H1 (cell line): ENCODE data around the gene OXLD1. TPM values are rescaled to one million over a fixed set of nuclear protein-coding genes. Genes with fewer than 3 reads are reported as not detected.

Source experiments
- CTCF ChIA-PET: fragments of 300-600 bp; sonication (Branson Sonifier 250); formaldehyde crosslinking; loops from one replicate; lab custom pipeline; 2021; ENCODE audit not compliant: partially characterized antibody; lab: Charles Lee
- POLR2A ChIA-PET: fragments of 300-600 bp; sonication (Branson Sonifier 250); formaldehyde crosslinking; loops from one replicate; lab custom pipeline; 2021; ENCODE audit warnings: inconsistent platforms; ENCODE audit not compliant: partially characterized antibody; lab: Charles Lee
- DNase-seq, 2 experiments: peaks; one replicate each; pipeline versions ENCODE4 v3.0.0 to v3.0.0-alpha.2; 2010 to 2022; ENCODE audit warnings: low spot score in 2 of 2, low read depth in 1 of 2, mixed read lengths in 1 of 2
- FAIRE-seq: peaks from 2 replicates; lab custom pipeline; 2011; peaks lifted over from hg19 to GRCh38; lab: Jason Lieb, UNC
- H2AFZ ChIP-seq: 2 replicates; pipeline ENCODE4 v1.8.1; 2012; ENCODE audit warnings: low read length, inconsistent platforms
- H2AK5ac ChIP-seq: 2 replicates; pipeline ENCODE4 v1.6.1; 2013; ENCODE audit warnings: low read depth, low read length
- H2BK120ac ChIP-seq: replicated peaks from 2 replicates; pipeline ENCODE3; 2013; ENCODE audit warnings: low read depth, low read length, inconsistent platforms
- H2BK12ac ChIP-seq: 2 replicates; pipeline ENCODE4 v1.6.1; 2013; ENCODE audit warnings: low read depth, low read length
- H2BK15ac ChIP-seq: 2 replicates; pipeline ENCODE4 v1.6.1; 2013; ENCODE audit warnings: low read length
- H2BK20ac ChIP-seq: 2 replicates; pipeline ENCODE4 v1.6.1; 2013; ENCODE audit warnings: low read length
- H2BK5ac ChIP-seq: 2 replicates; pipeline ENCODE4 v1.6.1; 2013; ENCODE audit warnings: low read depth, low read length
- H3K14ac ChIP-seq: 2 replicates; pipeline ENCODE4 v1.6.1; 2013; ENCODE audit warnings: inconsistent platforms; ENCODE audit not compliant: insufficient read length
- H3K18ac ChIP-seq: 2 replicates; pipeline ENCODE4 v1.6.1; 2013; ENCODE audit warnings: low read length; ENCODE audit errors: extremely low read depth
- H3K23ac ChIP-seq: 2 replicates; pipeline ENCODE4 v1.6.1; 2013; ENCODE audit warnings: inconsistent platforms; ENCODE audit not compliant: insufficient read length
- H3K23me2 ChIP-seq: 2 replicates; pipeline ENCODE4 v1.6.1; 2013; ENCODE audit warnings: low read depth, low read length
- H3K27ac ChIP-seq: 2 replicates; pipeline ENCODE4 v1.6.1; 2011; ENCODE audit warnings: low read depth, low read length, inconsistent platforms
- H3K27me3 ChIP-seq, 4 experiments: replicated peaks in 1 of 4; 1 replicate in 1 of 4; 2 replicates in 3 of 4; pipeline versions ENCODE4 v1.6.1 to v1.8.1; 2011 to 2013; ENCODE audit warnings: low read length in 3 of 4, mild to moderate bottlenecking in 3 of 4, inconsistent platforms in 2 of 4, mixed read lengths in 2 of 4, moderate library complexity in 1 of 4; ENCODE audit not compliant: control insufficient read depth in 3 of 4, insufficient read depth in 3 of 4; ENCODE audit errors: extremely low read depth in 1 of 4
- H3K36me3 ChIP-seq, 4 experiments: 2 replicates each; pipeline versions ENCODE4 v1.6.1 to v1.8.1; 2011 to 2013; ENCODE audit warnings: mild to moderate bottlenecking in 4 of 4, low read length in 3 of 4, moderate library complexity in 2 of 4, control low read depth in 1 of 4, inconsistent platforms in 1 of 4; ENCODE audit not compliant: insufficient read depth in 4 of 4, control insufficient read depth in 2 of 4
- H3K4ac ChIP-seq: replicated peaks from 2 replicates; pipeline ENCODE3; 2013; ENCODE audit warnings: low read length, low read depth, mixed read lengths, inconsistent platforms; ENCODE audit not compliant: insufficient read length
- H3K4me1 ChIP-seq, 4 experiments: replicated peaks in 1 of 4; 1 replicate in 1 of 4; 2 replicates in 3 of 4; pipeline versions ENCODE4 v1.6.1 to v1.8.1; 2011 to 2013; ENCODE audit warnings: low read length in 3 of 4, inconsistent platforms in 2 of 4, mixed read lengths in 1 of 4; ENCODE audit not compliant: insufficient read depth in 4 of 4, control insufficient read depth in 3 of 4
- H3K4me2 ChIP-seq, 2 experiments: 2 replicates each; pipeline versions ENCODE4 v1.6.1 to v1.8.1; 2011 to 2013; ENCODE audit warnings: low read depth in 2 of 2, low read length in 2 of 2, control low read depth in 1 of 2, inconsistent platforms in 1 of 2, mild to moderate bottlenecking in 1 of 2; ENCODE audit not compliant: insufficient read depth in 1 of 2
- H3K4me3 ChIP-seq, 4 experiments: fragments of 200-600, 300-600 bp in 1 of 4; sonication (generic), shearing (Covaris generic), sonication (Bioruptor Twin) in 1 of 4; 2 replicates each; pipeline versions ENCODE4 v1.5.1 to v1.8.1; 2011 to 2016; ENCODE audit warnings: low read length in 4 of 4, low read depth in 3 of 4, control low read depth in 2 of 4, inconsistent platforms in 2 of 4, mild to moderate bottlenecking in 2 of 4, mixed read lengths in 1 of 4, moderate library complexity in 1 of 4; ENCODE audit not compliant: insufficient read depth in 2 of 4; ENCODE audit errors: extremely low read depth in 1 of 4
- H3K56ac ChIP-seq: replicated peaks from 2 replicates; pipeline ENCODE3; 2013; ENCODE audit warnings: low read depth, mild to moderate bottlenecking, mixed read lengths, low read length, inconsistent platforms; ENCODE audit not compliant: insufficient read length
- H3K79me1 ChIP-seq: 2 replicates; pipeline ENCODE4 v1.6.1; 2013; ENCODE audit warnings: low read depth, low read length, control low read depth
- H3K79me2 ChIP-seq, 2 experiments: 2 replicates each; pipeline versions ENCODE4 v1.6.1 to v1.8.1; 2012 to 2013; ENCODE audit warnings: low read length in 2 of 2, mild to moderate bottlenecking in 2 of 2, inconsistent platforms in 1 of 2; ENCODE audit not compliant: insufficient read depth in 2 of 2, control insufficient read depth in 1 of 2
- H3K9ac ChIP-seq, 4 experiments: replicated peaks in 1 of 4; 1 replicate in 1 of 4; 2 replicates in 3 of 4; pipeline versions ENCODE4 v1.6.1 to v1.8.1; 2011 to 2013; ENCODE audit warnings: low read depth in 3 of 4, low read length in 3 of 4, control low read depth in 2 of 4, mild to moderate bottlenecking in 2 of 4, moderate library complexity in 2 of 4, inconsistent platforms in 1 of 4; ENCODE audit errors: extremely low read depth in 1 of 4
- H3K9me3 ChIP-seq, 2 experiments: 2 replicates each; pipeline versions ENCODE4 v1.6.1 to v1.8.1; 2012 to 2013; ENCODE audit warnings: mild to moderate bottlenecking in 2 of 2, moderate library complexity in 2 of 2, control low read depth in 1 of 2, inconsistent platforms in 1 of 2, low read depth in 1 of 2, low read length in 1 of 2, mixed read lengths in 1 of 2; ENCODE audit not compliant: insufficient read depth in 2 of 2
- H4K20me1 ChIP-seq, 2 experiments: replicated peaks in 1 of 2; 2 replicates each; pipeline versions ENCODE3 to v1.8.1; 2011 to 2013; ENCODE audit warnings: inconsistent platforms in 2 of 2, low read length in 2 of 2, mild to moderate bottlenecking in 1 of 2; ENCODE audit not compliant: insufficient read depth in 2 of 2, control insufficient read depth in 1 of 2
- H4K5ac ChIP-seq: 2 replicates; pipeline ENCODE4 v1.6.1; 2013; ENCODE audit warnings: low read length, low read depth, mixed read lengths, inconsistent platforms; ENCODE audit not compliant: insufficient read length
- H4K8ac ChIP-seq: 2 replicates; pipeline ENCODE4 v1.8.0; 2013; ENCODE audit warnings: mild to moderate bottlenecking, moderate library complexity, low read length, inconsistent platforms; ENCODE audit not compliant: insufficient read depth; ENCODE audit errors: extremely low read depth
- H4K91ac ChIP-seq: replicated peaks from 2 replicates; pipeline ENCODE3; 2013; ENCODE audit warnings: low read length, mixed read lengths, inconsistent platforms; ENCODE audit not compliant: insufficient read length
- BCL11A ChIP-seq, 2 experiments: IDR thresholded peaks; one replicate each; pipeline ENCODE4 v1.6.1; 2011; ENCODE audit warnings: low read depth in 2 of 2, low read length in 2 of 2, mild to moderate bottlenecking in 2 of 2
- EGR1 ChIP-seq: IDR thresholded peaks from 2 replicates; pipeline ENCODE4 v1.6.1; 2011; ENCODE audit warnings: low read depth, low read length, borderline replicate concordance
- SIN3A ChIP-seq, 2 experiments: IDR thresholded peaks in 1 of 2; conservative IDR thresholded peaks in 1 of 2; 2 replicates each; pipeline ENCODE4 v1.6.1; 2011 to 2012; ENCODE audit warnings: low read length in 2 of 2, improper control_type of control experiment in 1 of 2, low read depth in 1 of 2, mild to moderate bottlenecking in 1 of 2
- SIX5 ChIP-seq: IDR thresholded peaks from 2 replicates; pipeline ENCODE4 v1.6.1; 2011; ENCODE audit warnings: mild to moderate bottlenecking, low read depth, low read length
- SUZ12 ChIP-seq: fragments of 200-600 bp; sonication (generic); IDR thresholded peaks from 2 replicates; pipeline ENCODE4 v1.6.1; 2012; ENCODE audit warnings: mild to moderate bottlenecking, inconsistent platforms, low read length, moderate library complexity, mixed read lengths
- WGBS, 2 experiments: shearing (Covaris generic) in 1 of 2; methylation state at CpG; one replicate each; pipeline versions ENCODE4 v1.1.6 to v1.1.7; 2013 to 2015; ENCODE audit warnings: low lambda C conversion rate in 2 of 2, mixed read lengths in 2 of 2, inconsistent platforms in 1 of 2, low coverage in 1 of 2, missing lambda C conversion rate in 1 of 2; ENCODE audit not compliant: insufficient replicate concordance in 2 of 2, insufficient coverage in 1 of 2, insufficient read length in 1 of 2; ENCODE audit errors: extremely low coverage in 1 of 2, missing lambda C conversion rate in 1 of 2; 5-methylcytosine and 5-hydroxymethylcytosine counted together
- polyA plus RNA-seq, 7 experiments: library from polyadenylated mRNA; depleted of rRNA in 3 of 7; stranded (reverse) in 5 of 7; unstranded in 2 of 7; fragments of >200 nt in 5 of 7; fragments of 200-250 nt in 2 of 7; gene quantifications; 1 replicate in 5 of 7; 2 replicates in 1 of 7; 4 replicates in 1 of 7; pipeline versions ENCODE4 v1.2.1 to v1.2.3, GENCODE V29; 2011 to 2013; ENCODE audit warnings: missing spikeins in 2 of 7, mixed read lengths in 2 of 7
- total RNA-seq: library from RNA; stranded (reverse); fragmentation: NEBNext Ultra II Directional; extraction: Animal tissue kit (Norgen Biotek cat#: 25700); gene quantifications from 2 replicates; pipeline ENCODE4 v1.2.1, GENCODE V29; 2021

Gene OXLD1
- total and polyA plus RNA-seq, 2 of the 8 experiments (the other 6 are each of a cell fraction or from before 2014, with no cell fraction given), result 41.5 to 61.9 TPM

DNA sequence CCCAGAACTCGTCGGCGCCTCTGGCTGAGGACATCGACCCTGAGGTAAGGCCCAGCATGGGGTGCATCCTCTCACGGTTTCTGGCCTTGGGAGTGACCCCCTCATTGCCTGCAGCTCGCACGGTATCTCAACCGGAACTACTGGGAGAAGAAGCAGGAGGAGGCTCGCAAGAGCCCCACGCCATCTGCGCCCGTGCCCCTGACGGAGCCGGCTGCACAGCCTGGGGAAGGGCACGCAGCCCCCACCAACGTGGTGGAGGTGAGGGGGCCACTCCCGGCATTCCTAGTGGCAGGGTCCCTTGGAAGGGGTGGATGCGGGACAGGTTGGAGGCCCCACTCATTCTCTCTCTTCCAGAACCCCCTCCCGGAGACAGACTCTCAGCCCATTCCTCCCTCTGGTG lies 28.4 kb upstream of the OXLD1 start:
- no peaks in the 10 kb centered on the region for H3K79me2 ChIP-seq
- H2BK120ac ChIP-seq, result no peak overlapping the region
- H2BK5ac ChIP-seq, result no peak overlapping the region
- H4K5ac ChIP-seq, result no peak overlapping the region
- CTCF ChIA-PET, result interaction anchor here (1.1 to 2.0 kb wide), 2 partner anchors 14 to 18 kb away, joined by 3 to 5 read pairs; no protein-coding TSS in a partner anchor
- no peak overlapping the region for H3K56ac ChIP-seq
- TF ChIP-seq SUZ12 (no peak), SIX5 (no peak), SIN3A (conservative IDR thresholded peaks at IDR 0.05 in 1 of 2, IDR thresholded peaks at IDR 0.05 in 1 of 2; ENCODE audit: low read depth in 1 of 2, low read length in 2 of 2) (no peak), BCL11A (IDR thresholded peaks at IDR 0.05; ENCODE audit: low read depth in 2 of 2, low read length in 2 of 2) (no peak), EGR1 (no peak)
- no peak for DNase-seq
- peaks cover 3 to 9% of the 10 kb centered on the region in 2 experiments for H4K20me1 ChIP-seq
- H3K79me1 ChIP-seq, result peaks cover 2% of the 10 kb centered on the region; the same call in 1 of the 2 replicates
- H3K4ac ChIP-seq, result no peak overlapping the region
- FAIRE-seq, result no peak
- no peaks in the 10 kb centered on the region for H3K9me3 ChIP-seq
- no peak overlapping the region for H3K23ac ChIP-seq
- no peak overlapping the region for H3K27ac ChIP-seq
- WGBS, 2 experiments, result 92% methylated on average over 18 of the region's 19 CpGs; no CpG with 5 or more reads in 1 of the 2 experiments
- no peak overlapping the region for H2AK5ac ChIP-seq
- H3K4me1 ChIP-seq, result no peaks in the 10 kb centered on the region
- H3K14ac ChIP-seq, result no peak overlapping the region
- H3K9ac ChIP-seq, result no peak overlapping the region
- H3K4me3 ChIP-seq, result no peak overlapping the region
- H2BK15ac ChIP-seq, result no peak overlapping the region
- no peaks in the 10 kb centered on the region for H3K23me2 ChIP-seq
- no peaks in the 10 kb centered on the region for H3K27me3 ChIP-seq
- H4K8ac ChIP-seq, result peak overlapping the region; percentile 46; the same call in 1 of the 2 replicates
- no peak overlapping the region for H2BK20ac ChIP-seq
- H3K18ac ChIP-seq, result no peak overlapping the region
- POLR2A ChIA-PET, result interaction anchor here (0.6 to 28.4 kb wide), 6 partner anchors 12 to 27 kb away, joined by 3 to 436 read pairs (median 7); partner anchors contain the start of genes ARL16, HGS, MRPL12 and SLC25A10
- H2AFZ ChIP-seq, result no peak overlapping the region
- no peak overlapping the region for H3K4me2 ChIP-seq
- no peak overlapping the region for H2BK12ac ChIP-seq
- H3K36me3 ChIP-seq, result peaks cover 2 to 52% (median 30%) of the 10 kb centered on the region in 4 experiments; a peak in 6 of 8 replicates
- H4K91ac ChIP-seq, result no peak overlapping the region
